SIG-M5 treated with dmso at 0.1 percent for 504 hours (cell line): ENCODE measurements around the gene TUBAL3.

Experiments
- DNase-seq: peaks from one replicate; lab custom pipeline; 2025; ENCODE audit not compliant: unreplicated experiment; lab: John Stamatoyannopoulos, UW

TUBAL3 gene

DNA sequence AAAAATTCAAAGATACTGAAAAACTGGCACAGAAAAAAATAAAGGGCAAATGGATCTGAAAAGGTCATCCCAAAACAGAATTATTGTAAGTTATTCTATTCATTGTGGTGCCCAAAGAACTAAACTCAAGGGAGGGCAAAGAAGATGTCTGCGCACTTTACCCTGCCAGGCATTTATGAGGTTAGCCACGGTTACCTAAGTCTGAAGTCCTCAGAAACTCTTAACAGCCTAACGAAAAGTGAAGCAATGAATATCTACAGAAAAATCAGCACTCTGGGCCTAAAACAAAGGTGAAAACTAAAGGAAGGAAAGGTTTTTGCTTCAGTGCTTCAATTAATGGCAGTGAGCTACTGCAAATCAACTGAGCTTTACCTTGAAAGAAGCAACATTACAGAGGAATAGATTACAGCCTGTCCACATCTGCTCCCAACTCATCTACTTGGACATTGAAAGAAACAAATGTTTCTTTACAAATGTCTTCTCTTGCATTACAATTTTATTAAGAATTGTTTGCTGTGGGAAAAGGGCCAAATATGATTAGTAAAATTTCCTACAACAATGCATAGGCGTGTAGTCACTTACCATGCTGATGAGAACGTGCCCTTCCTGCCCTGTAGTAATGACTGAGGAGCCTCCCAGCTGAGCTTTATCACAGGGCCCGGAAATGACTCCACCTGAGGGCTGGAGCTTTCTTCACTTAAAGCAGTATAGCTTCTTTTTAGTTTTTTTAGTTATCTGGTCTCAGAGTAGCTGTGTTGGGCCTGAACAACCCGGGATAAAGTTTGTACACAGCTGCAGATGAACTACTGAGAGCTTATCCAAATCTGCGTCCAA, at the start of gene TUBAL3:
TSS of gene TUBAL3 (minus strand) at position 621 of the 834 bp plus-strand sequence. CDS start at position 585, 36 bp downstream.
- no peak for DNase-seq

GRCh38 chr10:5453749-5454489, 49.3 kb upstream of the TUBAL3 start:
- no peak for DNase-seq

- no peak for DNase-seq
Measured at GRCh38 chr10:5450605-5451384, 46.2 kb upstream of the TUBAL3 start.

DNA sequence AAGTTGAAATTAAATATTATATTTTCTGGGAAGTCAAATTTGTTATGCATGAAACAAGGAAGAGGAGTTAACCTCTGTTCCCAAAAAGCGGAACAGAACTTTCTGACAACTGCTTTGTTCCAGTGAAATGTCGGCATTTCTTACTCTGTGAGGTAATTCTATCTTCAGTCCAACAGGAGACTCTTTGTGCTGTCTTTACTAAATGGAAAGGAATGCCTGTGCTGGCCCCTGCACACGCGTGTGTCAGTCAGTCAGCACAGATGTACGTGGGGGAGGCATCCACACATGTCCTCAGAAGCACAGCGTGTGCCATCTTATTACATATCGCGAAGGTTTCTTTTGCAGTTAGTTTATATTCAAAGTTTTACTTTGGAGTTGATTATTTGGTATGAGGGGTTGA, 45.2 kb upstream of the TUBAL3 start:
- peak; percentile 28 for DNase-seq

DNA sequence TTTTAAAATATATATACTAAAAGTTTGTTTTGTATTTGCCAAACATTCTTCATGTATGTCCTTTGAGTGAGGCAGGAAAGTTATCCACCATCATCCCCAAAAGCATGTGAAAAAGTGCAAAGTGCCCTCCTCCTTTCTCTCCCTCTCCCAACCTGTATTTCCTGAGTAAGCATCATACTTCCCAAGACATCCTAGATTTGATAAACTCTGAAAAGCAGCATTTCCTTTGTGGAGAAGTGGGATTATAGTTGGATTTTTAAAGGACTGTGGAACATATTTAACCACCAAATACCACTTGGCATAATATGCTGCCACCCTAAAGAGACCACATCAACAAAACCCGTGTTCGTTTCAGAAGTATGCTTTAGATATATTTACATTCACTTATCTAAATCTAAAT, 44.6 kb upstream of the TUBAL3 start:
- no peak for DNase-seq

GRCh38 chr10:5448333-5449001, 43.8 kb upstream of the TUBAL3 start:
- DNase-seq = no peak

GRCh38 chr10:5447611-5448071, 43.0 kb upstream of the TUBAL3 start:
- DNase-seq = no peak

- no peak for DNase-seq
Measured at GRCh38 chr10:5447056-5447455, 42.4 kb upstream of the TUBAL3 start.

DNA sequence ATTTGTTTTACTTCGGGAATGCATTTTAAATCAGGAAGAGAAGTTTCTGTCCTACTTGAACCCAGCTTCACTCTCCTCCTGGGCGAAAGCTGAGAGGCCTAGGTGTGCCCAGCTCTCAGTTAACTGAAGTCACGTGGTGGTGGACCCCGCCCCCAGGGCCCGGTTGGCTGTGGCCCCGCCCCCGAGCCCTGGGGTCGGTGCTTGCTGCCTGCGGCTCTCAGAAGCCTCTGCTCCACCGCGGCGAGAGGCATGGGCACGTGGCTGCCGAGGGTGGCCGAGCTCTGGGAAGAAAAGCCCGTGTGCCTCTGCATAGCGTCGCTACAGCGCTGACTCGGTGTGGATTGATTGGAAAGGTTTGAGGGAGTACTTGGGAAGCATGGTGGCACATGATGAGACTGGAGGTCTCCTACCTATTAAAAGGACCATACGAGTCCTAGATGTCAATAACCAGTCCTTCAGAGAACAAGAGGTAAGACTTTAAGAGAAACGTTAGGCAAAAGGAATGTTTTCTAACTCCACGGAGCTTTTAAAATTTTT, 41.8 kb upstream of the TUBAL3 start:
- DNase-seq = peak; percentile 49

DNA sequence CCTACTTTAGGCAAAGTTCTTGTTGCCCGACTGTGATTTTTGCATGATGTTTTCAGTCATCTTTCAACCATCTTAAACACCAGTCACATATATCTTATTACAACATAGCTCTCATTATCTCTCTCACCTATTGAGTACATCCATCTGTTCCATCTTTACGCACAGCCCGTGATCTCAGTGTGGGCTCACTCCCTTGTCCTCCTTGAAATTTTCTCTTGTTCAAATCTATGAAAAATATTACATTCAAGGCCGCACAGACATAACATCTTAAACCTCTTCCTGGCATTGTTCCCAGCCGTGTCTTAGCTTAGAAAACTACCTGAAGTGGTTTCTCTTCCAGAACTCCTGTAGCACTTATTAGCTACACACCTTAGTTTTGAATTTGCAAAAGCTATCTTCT, 40.4 kb upstream of the TUBAL3 start:
- DNase-seq = no peak

DNA sequence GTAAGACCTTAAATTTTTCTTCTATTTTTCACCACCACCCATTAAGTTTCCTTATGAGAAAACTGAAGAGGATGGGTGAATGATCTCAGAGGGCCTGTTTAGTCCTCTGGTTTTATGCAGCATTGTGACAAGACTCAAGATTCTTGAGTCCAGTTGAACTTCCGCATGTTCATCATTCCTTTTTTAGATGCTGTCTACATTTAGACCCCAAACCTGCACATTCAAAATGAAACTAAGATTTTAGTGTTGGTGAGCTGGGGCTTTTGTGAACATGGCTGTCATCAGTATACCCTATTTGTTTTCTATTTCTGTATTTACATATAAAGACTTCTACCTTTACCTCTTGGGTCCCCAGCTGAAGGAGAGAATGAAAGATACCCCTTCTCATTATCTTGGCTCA, 38.8 kb upstream of the TUBAL3 start:
- no peak for DNase-seq

DNA sequence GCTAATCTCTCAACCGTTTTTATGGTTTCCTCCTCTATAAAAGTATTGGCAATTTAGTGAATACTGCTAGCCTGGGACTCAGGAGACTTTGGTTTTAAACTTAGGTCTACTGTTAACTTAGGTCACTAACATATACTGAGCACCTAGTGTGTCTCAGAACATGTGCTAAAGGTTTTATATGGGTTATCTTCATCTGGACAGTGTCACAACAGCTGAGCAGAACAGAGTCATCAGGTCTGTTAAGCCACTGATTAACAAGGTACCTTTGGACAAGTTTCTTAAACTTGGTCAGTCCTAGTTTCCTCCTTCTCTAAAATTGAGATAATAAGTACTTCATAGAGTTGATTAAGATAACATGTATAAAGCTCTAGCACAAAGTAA, 38.4 kb upstream of the TUBAL3 start:
- no peak for DNase-seq

DNA sequence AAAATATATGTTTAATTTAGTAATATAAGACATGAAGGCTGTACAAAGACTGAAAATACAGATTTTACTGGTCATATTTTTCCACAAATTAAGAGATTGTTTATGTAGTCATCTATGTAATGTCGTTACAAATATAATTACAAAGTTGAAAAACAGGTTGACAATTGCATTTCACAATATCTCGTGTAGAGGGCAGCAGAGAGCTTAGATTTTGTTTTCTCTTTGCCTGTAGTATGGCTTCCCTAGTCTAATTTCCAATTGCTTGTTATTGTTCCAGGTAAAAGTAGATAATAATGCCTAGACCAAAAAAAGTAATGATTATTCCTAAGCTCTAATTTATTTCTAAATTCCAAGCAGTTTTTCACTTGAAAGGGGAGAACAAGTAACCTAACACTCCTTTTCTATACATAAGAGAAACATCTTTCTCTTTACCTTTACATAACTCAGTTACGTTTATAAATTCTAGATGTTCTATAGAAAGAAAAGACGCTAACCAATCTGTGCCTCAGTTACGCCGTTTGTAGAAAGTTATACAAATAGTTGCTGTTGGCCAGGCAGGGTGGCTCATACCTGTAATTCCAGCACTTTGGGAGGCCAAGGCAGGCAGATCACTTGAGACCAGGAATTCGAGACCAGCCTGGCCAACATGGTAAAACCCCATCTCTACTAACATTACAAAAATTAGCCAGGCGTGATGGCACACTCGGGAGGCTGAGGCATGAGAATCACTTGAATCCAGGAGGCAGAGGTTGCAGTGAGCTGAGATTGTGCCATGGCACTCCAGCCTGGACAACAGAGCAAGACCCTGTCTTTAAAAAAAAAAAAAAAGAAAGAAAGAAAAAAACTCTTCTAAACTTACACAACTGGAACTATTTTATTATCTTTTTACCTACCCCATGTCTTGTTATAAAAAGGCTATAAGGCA, 37.7 kb upstream of the TUBAL3 start:
- DNase-seq = peak; percentile 48

DNA sequence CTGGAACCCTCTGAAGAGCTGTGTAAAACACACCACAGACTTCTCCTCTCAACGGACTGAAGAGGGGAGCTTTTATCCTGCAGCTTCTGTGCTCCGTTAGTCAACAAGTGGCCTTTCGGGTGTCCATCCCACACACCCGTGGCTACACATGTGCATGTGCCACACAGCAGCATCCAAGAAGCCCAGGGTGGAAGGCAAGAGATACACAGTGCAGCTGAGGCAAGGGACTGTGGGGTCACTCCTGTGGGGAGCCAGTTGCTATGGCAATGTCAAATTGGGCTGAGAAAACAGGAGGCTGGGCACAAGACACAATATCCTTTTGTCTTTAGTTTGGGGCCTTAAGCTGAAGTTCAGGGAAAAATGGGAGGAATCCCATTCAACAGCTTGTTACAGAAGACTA, 36.5 kb upstream of the TUBAL3 start:
- DNase-seq = no peak

DNA sequence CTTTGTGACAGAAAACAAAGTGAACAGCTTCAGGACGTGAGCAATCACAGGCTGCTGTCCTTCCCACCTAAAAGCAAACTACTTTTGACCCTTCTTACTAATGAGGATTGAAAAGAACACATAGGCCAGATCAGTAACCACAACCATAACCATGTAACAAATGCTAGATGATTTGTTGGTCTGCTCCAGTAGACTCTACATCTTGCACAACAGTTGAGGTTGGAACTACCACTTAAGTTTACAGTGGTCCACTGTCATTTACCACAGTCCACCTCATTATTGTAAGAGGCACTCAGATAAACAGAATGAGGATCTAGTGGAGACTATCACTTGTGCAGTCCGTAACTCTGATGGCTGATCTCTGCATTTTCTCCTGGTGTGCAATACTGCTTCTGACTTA, 35.6 kb upstream of the TUBAL3 start:
- DNase-seq = no peak

GRCh38 chr10:5435328-5435727, 30.7 kb upstream of the TUBAL3 start:
- no peak for DNase-seq

- DNase-seq = peak; percentile 50
Measured at GRCh38 chr10:5434017-5434753, 29.6 kb upstream of the TUBAL3 start.

GRCh38 chr10:5433182-5433581, 28.6 kb upstream of the TUBAL3 start:
- no peak for DNase-seq

DNA sequence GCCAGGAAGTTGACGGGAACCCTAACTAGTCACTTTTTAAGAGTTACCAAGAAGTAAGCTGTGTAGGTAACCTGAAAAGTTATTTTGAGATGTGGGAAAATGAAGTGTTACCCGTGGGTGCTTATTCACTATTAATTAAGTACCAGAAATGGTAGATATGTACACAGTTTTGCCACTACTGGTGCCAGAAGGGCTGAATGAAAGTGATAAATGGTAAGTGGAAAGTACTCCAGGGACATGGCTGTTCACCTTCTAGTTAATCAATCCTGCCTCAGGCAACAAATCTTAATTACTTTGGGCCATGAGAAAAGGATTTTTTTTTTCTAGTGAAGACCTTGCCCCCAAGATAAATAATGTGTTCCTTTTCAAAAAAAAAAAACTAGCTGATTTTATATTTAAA, 23.5 kb upstream of the TUBAL3 start:
- no peak for DNase-seq
